Measurements from ENCODE around the gene XPNPEP3.
"Not testable (repeated sequence)": the region's sequence is repeated elsewhere in the genome, so short reads cannot be mapped to it uniquely, and the experiment has no call there.

Gene XPNPEP3

DNA sequence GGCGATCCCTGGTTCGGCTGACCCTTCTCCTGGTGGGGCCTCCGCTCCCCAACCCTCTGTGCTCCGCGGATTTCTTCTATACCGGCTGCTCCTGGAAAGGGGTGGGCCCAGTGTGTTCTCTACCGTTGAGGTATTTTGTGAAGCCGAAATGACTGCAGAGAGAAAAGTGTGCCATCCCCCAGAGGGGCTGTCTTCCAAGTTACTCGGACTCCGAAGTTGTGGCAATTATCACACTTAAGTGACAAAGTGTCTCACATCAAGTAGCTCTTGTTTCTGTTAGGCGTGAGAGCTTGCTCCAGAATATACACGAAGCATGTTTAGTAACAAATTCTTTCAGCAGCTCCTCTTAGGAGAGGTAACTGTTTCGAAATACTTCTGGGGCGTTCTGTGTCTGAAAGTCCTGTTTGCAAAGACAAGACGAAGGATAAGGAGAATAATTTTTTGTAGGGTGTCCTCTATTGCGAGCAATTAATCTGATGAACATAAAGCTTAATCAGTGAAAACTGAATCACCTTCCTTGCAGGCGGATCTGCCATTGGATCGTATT lies 434 bp downstream of the XPNPEP3 start:
- no peak for DNase-seq (ENCODE audit: low read depth)

- DNase-seq (ENCODE audit: low read depth): no peak
Measured at GRCh38 chr22:40862013-40862412, 5.1 kb downstream of the XPNPEP3 start, which contains the start of gene DNAJB7. TSS of gene DNAJB7 (minus strand) at chr22:40862113. CDS start at chr22:40861994, 119 bp downstream.

- DNase-seq (ENCODE audit: low read depth): no peak
Measured at GRCh38 chr22:40862537-40862936, 5.6 kb downstream of the XPNPEP3 start.

DNA sequence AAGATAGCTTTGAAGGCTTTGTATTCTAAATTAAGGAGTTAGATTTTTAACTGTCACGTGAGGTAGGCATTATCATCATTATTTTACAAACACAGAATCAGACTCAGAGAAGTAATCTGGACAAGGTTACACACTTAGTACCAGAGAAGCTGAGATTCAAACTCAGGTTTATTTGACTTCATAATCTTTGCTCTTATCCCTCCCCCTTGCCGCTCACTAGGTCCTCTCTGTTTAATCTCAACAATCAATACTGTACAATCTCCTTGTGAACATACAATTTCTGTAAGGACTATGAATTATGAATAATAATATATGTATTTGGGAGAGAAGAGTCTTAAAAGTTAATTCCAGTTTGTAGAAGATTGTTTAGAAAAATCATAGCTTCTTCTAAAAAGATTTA lies 10.2 kb downstream of the XPNPEP3 start:
- DNase-seq (ENCODE audit: low read depth): no peak

DNA sequence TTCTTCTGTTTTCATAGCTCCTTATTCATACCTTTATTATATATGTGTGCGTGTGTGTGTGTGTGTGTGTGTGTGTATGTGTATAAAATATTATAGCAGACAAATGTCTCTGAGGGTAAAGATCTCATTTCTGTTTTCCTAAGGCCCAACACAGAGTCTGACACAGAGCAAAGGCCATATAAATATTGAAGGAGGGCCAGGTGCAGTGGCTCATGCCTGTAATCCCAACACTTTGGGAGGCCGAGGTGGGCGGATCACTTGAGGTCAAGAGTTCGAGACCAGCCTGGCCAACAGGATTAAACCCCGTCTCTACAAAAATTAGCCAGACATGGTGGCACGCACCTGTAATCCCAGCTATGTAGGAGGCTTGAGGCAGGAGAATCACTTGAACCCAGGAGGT lies 11.4 kb downstream of the XPNPEP3 start:
- DNase-seq (ENCODE audit: low read depth): not testable (repeated sequence)

DNA sequence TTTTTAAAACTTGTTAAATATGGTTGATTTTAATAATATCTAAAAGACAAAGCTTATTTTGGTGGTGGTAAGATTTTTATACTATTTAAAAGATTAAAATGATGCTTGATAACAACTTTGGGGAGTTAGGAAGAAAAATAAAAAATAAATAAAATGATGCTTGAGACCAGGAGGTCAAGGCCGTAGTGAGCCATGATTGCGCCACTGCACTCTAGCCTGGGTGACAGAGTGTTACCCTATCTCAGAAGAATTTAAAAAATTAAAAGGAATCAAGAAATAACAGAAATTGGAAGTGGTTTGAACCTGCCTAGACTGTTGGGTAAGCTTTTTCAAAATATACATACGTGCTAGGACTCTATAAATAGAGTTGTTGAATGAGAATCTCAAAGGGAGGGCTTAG lies 17.1 kb downstream of the XPNPEP3 start:
- no peak for DNase-seq (ENCODE audit: low read depth)

GRCh38 chr22:40875111-40875510 lies 18.2 kb downstream of the XPNPEP3 start:
- no peak for DNase-seq (ENCODE audit: low read depth)

- DNase-seq (ENCODE audit: low read depth): no peak
Measured at GRCh38 chr22:40876907-40877306, 20.0 kb downstream of the XPNPEP3 start.

GRCh38 chr22:40877488-40877887 lies 20.5 kb downstream of the XPNPEP3 start:
- DNase-seq (ENCODE audit: low read depth): no peak

- DNase-seq (ENCODE audit: low read depth): no peak
Measured at GRCh38 chr22:40878922-40879321, 22.0 kb downstream of the XPNPEP3 start.

- DNase-seq (ENCODE audit: low read depth): no peak
Measured at GRCh38 chr22:40889116-40889515, 32.2 kb downstream of the XPNPEP3 start.

DNA sequence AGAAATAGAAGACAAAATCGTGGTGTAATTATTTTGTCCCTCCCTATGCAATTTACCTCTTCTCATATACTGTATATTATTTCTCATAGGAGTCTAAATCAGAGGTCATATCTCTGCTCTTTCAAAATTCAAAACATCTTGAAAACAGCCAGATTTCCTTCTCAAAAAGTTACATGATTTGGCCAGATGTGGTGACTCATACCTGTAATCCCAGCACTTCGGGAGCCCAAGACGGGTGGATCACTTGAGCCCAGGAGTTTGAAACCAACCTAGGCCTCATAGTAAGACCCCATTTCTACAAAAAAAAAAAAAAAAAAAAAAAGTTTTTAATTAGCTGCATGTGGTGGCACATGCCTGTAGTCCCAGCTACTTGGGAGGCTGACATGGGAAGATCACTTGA lies 33.9 kb downstream of the XPNPEP3 start:
- DNase-seq (ENCODE audit: low read depth): peak; percentile 33

DNA sequence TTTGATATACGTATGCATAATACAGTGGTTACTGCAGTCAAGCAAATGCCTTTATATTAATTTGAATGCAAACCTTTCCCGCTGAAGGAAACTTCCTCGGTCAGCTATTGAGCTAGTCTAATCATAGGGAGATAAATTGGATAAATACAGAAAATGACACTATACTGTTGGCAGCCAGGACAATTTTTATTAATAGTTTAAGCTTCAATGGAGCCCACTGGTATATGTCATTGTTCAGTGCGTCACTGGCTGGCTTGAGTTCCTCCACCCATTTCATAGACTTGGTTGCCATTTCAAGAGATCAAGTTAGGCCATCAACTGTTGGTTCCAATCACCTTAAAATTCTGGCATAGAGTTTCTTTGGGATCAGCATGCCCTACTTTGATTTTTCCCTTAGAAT lies 37.5 kb downstream of the XPNPEP3 start:
- no peak for DNase-seq (ENCODE audit: low read depth)

DNA sequence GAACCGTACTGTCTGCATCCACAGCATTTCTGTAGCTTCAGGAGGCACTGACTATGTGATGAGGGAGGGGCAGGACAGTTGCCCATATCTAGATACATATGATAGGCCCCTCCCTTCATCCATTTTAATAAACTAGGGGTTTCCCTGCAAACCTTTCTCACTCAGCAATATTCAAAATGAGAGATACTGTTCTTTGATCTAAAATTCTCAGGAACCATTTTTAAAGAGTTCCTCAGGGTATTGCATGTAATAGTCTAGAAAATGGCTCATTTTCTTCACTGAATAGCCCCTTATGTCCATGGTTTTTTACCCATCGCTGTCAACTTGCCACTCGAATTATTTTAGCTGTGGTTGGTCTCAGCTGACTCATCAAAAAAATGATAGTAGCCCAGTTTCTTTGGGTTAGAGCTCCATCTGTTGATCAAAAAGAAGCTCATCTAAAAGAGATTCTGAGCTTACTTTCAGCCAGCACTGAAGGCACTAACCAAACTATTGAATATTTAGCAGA lies 42.0 kb downstream of the XPNPEP3 start:
- DNase-seq (ENCODE audit: low read depth): peak; percentile 72

- no peak for DNase-seq (ENCODE audit: low read depth)
Measured at GRCh38 chr22:40904101-40904500, 47.2 kb downstream of the XPNPEP3 start.

- DNase-seq (ENCODE audit: low read depth): no peak
Measured at GRCh38 chr22:40908895-40909294, 51.9 kb downstream of the XPNPEP3 start.

- peak; percentile 59 for DNase-seq (ENCODE audit: low read depth)
Measured at GRCh38 chr22:40911772-40912171, 54.8 kb downstream of the XPNPEP3 start.

GRCh38 chr22:40912987-40913386 lies 56.0 kb downstream of the XPNPEP3 start:
- not testable (repeated sequence) for DNase-seq (ENCODE audit: low read depth)

- DNase-seq (ENCODE audit: low read depth): peak; percentile 4
Measured at GRCh38 chr22:40919446-40919845, 62.5 kb downstream of the XPNPEP3 start.

- no peak for DNase-seq (ENCODE audit: low read depth)
Measured at GRCh38 chr22:40920526-40920925, 63.6 kb downstream of the XPNPEP3 start.

DNA sequence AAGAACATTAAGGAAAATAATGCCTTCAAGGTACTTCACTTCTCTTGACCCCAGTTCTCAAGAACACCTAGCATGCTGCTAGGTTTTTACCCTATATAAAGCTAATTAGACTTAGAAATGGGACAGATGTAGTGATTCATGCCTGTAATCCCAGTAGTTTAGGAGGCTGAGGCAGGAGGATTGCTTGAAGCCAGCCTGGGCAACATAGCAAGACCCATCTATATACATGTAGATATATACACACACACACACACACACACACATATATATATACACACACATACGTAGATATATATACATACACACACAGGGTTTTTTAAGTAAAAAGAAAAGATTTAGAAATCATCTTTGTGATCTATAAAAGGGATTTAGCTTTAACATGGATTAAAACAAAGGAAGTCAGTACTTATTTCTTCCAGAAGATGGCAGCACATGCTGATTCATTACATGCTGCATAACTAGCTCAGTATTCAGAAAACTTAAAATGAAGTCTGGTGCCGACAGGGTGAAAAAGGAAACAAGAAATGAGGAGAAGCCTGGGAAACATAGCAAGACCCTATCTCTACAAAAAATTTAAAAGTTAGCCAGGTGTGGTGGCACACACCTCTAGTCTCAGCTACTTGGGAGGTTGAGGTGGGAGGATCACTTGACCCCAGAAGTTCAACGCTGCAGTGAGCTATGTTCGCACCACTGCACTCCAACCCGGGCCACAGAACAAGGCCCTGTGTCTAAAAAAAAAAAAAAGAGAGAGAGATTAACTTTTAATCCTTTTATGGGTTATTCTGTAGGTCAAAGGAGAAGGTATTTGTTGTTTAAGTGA lies 65.7 kb downstream of the XPNPEP3 start:
- peak; percentile 71 for DNase-seq (ENCODE audit: low read depth)

GRCh38 chr22:40928657-40929056 lies 71.7 kb downstream of the XPNPEP3 start:
- DNase-seq (ENCODE audit: low read depth): no peak

DNA sequence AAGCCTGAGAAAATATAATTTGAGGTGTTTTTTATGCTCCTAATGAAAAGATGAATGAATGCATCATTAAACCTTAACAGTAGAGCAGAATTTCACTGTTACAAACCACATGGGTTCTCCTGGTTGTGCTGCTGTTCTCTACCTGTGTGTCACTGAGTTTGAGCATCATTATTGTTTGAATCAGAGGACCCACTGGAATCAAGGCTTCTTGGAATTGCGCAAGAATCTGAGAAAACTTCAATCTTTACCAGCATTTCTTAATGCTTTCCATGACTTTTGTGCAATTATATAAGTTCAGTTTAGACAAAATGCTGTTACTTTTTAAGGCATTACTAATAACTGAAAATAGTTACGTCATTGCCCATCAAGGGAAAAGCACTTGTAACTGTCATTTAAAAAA lies 75.4 kb downstream of the XPNPEP3 start:
- DNase-seq (ENCODE audit: low read depth): no peak

DNA sequence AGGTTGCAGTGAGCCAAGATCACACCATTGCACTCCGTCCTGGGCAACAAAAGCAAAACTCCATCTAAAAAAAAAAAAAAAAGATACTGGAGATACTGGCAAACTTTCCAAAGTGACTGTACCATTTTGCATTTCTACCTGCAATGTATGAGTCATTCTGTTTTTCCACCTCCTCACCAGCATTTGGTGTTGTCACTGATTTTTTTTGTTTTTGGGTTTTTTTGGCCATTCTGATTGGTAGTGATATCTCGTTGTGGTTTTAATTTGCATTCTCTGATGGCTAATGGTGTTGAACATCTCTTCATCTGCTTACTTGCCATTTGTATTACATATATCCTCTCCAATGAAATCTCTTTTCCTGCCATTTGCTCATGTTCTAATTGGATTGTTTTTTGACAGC lies 82.3 kb downstream of the XPNPEP3 start:
- no peak for DNase-seq (ENCODE audit: low read depth)
